Stimulated activated CD4-positive, alpha-beta T cell treated with anti-CD3 and anti-CD28 coated beads, Interleukin-1b, Interleukin-23, amount 100 ng/mL, for 4 hours (primary cell): ENCODE data around the gene HIBADH.

Experiments used
- DNase-seq, 2 donors: peaks; one replicate each; pipeline ENCODE4 v3.0.0-alpha.2; 2020; ENCODE audit warnings: low read depth in 2 of 2

Gene HIBADH

DNA sequence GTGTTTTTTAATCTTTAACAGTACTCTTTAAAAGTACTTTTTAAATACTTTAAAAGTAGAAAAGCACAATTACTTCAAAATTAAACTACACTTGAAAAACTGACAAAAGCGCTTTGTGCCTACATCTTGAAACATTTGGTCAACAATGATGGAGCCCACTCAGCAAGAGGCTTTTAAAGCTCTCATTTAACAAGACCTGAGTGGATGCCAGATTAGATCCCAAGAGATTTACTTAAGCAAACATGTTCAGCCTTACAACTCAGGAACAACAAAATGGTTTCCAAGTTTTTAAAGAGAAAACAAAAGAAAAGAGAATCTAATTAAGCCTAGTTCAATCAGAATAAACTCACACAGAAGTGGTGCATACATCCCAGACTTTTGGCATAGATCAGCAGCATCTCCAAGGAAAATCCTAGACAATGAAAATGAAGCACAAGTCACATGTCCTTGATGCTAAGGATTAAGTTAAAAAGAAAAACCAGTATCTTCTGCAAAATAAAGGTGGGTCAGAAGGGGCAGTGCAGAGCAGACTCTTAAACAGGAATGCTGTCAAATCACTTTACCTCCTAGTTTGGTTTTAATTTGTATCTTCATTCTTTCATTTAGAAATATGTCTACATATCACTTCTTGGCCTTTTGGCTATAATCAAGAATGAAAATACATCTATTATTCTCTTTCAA lies 26.2 kb downstream of the HIBADH start:
- no peak for DNase-seq

DNA sequence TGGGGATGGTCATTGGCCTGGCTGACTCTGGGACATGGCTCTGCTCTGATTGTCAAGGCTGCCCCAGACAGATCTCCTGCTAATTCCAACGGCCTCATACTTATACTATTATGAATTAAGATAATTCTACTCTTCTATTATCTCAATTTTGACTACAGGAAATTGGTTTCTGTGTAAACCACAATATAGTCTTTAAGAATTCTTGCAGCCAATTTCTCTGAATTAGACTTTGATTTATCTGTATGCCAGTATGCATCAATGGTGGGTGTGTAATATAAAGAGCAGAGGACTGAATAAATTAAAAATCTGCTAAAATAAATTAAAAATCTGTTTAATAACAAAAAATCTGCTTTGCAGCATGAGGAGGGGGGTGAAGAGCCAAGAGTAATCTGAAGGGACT lies 27.0 kb downstream of the HIBADH start:
- DNase-seq, result no peak

DNA sequence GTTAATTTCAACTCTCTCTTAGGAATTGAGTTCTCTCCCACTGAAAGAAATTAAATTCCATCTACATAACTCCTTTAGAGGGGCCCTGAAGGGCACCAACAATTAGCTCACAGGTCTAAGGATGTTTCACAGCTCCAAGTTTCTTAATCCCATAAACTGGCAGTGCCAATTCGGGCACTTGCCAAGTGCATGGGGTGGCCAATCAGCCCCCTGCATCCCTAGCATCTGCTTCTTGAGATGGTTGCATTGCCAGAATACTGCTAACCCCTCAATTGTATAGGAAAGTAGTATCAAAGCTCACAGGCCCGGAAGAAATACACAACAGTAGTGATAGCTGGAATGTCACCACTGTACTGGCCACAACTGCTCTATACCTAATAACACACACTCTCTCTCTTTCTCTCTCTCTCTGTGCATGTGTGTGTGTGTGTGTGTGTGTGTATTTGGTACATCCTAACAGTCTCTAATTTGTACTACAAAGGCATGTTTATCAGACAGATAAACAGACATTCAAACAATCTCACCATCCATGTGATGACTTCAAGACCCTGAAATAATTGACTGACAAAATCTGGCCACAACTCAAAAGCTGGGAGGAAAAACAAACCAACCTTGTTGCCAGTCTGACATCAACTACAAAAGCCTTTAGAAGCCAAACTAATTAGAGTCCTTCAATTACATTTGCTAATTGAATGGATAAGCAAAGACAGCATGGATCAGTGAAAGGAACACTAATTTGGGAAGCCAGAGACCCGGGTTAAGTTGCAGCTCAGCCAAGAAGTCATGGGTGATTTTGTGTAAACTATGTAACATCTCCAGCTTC lies 27.8 kb downstream of the HIBADH start:
- DNase-seq, result no peak

DNA sequence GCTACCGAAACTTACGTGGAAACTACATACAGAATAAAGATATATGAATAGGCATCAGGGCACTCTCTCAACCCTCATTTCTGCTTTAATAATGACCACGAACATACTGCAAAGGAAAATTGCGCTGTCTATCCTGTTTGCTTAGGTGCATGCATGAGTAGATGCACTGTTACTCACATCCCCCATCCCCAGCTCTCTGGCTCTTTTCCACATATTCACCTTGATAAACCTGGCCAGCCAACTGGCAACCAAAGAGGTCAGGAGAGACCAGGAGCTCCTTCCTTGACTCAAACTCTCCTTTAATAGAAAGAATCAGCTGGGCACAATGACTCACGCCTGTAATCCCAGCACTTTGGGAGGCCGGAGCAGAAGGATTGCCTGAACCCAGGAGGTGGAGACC lies 29.6 kb downstream of the HIBADH start:
- no peak for DNase-seq

DNA sequence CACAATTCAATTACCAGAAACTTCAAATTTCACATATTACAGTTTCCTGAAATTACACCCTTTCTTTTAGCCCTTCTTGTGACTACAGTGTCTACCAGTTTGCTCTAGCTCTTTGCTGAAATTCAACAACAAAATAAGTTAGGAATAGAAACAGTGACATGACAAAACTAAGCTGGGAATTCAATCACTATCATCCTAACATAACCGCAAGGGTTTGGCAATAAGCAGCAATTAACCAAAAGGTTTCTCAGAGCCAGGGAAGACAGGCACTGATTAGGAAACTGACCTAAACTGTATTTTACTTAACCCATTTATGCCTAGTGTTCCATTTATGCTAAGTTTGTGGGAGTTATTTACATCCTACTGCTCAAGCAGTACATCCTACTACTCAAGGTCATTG lies 31.3 kb downstream of the HIBADH start:
- DNase-seq, result no peak

DNA sequence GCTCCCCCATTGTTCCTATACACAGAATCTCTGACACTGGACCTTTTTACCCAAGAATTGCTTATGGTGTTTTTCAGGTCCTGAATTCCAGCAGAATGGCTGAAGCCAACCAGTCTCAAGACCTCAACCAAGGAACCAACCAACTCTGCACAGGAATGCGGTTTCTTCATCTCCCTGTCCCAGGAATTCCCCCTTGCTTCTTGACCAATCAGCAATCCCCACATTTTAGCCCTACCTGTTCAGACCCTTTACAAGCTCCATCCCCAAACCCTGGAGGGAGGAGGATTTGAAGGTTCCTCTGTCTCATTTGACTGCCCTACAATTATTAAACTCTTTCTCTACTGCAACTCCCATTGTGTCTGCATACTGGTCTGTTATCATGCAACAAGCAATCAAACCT lies 35.5 kb downstream of the HIBADH start:
- no peak for DNase-seq

DNA sequence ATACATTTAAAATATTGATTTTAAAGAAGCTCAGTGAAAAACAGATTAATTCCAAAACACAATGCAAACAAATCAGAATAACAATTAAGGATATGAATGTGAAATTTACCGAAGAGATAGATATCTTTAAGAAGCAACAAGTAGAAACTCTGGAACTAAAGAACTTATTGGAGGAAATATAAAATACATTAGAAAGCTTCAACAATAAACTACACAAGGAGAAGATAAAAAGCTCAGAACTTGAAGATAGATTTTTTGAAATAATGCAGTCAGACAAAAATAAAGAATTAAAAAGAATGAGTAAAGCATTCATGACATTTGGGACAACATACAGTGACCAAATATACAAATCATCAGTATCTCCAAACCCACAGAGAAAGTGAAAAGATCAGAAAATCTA lies 43.2 kb downstream of the HIBADH start:
- DNase-seq, result no peak

DNA sequence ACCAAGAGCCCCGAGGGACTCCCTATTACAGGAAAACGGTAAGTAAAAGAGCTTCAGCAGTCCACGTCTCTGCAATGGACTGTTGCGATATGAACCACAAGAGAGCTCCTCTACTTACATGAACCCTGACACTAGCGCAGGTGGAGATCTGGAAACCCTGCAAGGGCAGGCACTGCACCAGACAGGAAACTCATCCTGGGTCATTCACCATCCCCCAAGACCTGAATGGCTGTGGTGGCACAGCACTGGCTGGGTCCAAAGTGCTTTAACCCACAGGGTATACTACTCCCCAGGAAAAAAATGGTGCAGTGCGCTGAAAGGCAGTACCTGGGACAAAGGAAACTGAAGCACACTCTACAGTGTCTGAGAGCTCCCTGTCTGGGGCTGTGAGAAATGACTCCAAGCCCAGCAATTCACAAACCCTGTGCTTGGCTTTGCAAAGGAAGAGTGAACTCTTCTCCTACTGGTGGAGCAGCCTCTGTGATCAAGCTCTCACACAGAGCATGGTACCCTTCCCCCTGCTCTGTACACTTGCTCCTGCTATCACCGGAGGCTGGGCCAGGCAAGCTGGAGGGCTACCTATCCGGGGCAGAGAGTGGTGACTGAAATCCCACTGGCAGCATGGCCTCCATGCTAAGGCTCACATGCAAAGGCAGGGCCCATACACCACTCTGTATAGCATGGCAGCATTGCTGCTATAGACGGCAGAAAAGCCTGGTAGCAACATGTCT lies 44.9 kb downstream of the HIBADH start:
- DNase-seq, result no peak

DNA sequence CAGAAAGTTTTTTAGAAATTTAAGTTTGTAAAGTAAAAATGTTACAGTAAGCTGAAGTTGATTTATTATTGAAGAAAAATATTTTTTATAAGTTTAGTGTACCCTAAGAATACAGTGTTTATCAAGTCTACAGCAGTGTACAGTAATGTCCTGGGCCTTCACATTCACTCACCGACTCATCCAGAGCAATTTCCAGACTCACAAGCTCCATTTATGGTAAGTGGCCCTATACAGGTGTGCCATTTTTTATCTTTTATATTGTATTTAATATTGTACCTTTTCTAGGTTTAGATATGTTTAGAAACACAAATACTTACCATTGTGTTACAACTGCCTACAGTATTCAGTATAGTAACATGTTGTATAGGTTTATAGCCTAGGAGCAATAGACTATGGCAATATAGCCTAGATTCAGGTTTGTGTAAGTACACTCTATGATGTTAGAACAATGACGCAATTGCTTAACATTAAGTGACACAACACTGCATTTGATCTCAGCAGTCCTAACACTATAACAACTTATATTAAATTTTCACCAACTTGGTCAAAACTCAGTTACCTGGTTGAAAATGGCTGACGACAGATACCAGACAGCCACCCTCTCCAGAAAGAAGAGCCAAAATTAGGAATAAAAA lies 45.7 kb downstream of the HIBADH start:
- DNase-seq, result no peak

DNA sequence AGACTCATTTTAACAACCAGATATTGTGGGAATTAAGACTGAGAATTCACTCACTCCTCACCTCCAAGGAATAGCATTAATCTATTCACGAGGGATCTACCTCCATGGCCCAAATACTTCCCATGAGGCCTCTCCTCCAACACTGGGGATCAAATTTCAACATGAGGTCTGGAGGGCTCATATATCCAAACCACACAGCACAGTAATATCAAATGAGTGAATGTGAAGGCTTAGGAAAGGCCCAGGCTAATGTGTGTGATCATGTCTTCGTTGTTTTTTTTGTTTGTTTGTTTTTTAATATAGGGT lies 46.5 kb downstream of the HIBADH start:
- no peak for DNase-seq

DNA sequence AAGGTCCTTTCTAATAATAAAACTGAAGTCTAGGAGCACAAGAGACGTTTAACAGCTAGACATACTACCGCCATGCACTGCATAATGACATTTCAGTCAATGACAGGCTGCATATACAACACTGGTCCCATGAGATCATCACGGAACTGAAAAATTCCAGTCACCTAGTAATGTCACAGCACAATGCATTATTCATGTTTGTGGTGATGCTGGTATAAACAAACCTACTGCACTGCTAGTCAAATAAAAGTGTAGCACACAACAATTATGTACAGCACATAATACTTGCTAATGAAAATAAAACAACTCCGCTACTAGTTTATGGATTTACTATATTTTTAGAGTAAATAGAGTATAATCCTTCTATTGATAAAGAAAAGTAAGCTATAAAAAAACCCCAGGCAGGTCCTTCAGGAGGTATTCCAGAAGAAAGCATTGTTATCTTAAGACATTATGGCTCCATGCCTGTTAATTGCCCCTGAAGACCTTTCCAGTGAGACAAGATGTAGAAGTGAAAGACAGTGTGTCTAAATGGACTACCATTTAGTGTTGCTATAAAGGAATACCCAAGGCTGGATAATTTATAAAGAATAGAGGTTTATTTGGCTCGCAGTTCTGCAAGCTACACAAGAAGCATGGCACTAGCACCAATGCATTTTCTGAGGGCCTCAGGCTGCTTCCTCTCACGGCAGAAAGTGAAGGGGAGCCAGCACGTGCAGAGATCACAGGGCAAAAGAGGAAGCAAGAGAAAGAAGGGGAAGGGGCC lies 47.1 kb downstream of the HIBADH start:
- DNase-seq, result no peak

DNA sequence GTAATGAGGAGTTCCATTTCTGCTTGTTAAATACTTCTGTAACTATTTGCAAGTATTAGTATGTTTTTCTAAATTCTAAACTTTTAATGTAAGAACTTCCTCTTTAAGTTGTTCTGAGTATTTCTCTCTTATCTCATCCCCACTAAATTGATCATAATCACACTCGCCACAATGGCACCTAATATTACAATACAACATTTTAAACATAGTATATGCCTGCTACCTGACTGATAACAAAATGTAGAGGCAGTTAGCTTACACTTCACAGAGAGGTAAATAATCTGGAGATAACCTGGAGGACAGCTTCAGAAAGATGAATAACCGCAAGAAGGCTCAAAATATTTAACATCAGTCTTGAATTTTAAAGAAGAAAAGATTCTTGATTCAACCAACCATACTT lies 48.6 kb downstream of the HIBADH start:
- DNase-seq, result no peak

DNA sequence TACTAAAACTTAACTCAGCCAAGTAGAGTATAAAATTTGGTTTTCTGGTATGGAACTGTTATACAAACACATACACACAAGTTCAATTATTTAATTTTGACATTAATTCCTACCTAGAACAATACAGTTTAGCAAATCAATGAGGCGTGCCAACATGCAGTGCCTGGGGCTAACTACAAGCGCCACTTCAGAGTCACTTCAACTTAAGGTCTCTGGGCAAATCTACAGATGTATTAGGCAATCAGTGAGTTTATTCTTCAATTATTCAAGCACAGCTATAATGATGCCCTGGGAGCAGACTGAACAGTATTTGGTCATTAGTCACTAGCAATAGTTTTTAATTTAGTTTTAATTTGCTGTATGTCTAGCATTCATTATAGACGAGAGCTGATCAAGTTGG lies 51.6 kb downstream of the HIBADH start:
- no peak for DNase-seq

DNA sequence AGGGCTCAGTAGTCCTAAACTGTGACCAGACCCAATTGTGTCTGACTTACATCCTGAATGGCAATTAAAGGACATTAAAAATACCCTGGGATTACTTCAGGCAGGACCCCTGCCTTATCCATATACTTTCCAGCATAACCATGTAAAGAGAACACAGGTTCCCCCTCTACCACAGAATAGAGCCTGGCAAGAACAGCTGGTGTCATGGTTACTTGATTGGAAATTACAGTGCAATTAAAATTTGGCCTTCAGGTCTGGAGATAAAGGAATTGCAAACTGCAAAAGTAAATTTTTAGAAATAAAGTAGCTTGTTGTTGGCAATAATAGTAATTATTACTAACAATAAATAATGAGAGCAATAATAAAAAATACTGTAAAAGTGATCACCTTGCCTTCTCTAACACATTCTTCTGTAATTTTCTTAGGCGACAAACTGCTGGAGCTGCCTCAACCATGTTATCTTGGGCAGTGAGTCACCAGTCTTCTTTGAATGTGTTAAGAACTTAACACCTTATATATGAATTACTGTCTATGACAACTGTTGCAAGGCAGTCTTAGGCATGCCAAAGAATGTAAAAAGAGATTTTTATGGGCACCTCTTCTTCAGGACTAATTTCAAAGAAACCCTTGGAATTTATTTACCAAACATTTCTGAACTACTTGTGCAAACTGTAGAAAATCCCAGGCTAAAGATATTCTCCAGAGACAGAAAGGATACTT lies 53.7 kb downstream of the HIBADH start:
- DNase-seq, result no peak

DNA sequence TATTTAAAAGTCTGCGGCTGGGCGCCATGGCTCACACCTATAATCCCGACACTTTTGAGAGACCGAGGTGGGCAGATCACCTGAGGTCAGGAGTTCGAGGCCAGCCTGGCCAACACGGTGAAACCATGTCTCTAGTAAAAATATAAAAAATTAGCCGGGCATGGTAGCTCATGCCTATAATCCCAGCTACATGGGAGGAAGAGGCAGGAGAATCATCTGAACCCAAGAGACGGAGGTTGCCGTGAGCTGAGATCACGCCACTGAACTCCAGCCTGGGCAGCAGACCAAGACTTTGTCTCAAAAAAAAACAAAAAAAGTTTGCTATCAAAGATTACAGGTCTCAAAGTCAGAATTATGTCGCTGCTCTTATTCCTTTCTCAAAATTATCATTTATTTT lies 55.5 kb downstream of the HIBADH start:
- no peak for DNase-seq

DNA sequence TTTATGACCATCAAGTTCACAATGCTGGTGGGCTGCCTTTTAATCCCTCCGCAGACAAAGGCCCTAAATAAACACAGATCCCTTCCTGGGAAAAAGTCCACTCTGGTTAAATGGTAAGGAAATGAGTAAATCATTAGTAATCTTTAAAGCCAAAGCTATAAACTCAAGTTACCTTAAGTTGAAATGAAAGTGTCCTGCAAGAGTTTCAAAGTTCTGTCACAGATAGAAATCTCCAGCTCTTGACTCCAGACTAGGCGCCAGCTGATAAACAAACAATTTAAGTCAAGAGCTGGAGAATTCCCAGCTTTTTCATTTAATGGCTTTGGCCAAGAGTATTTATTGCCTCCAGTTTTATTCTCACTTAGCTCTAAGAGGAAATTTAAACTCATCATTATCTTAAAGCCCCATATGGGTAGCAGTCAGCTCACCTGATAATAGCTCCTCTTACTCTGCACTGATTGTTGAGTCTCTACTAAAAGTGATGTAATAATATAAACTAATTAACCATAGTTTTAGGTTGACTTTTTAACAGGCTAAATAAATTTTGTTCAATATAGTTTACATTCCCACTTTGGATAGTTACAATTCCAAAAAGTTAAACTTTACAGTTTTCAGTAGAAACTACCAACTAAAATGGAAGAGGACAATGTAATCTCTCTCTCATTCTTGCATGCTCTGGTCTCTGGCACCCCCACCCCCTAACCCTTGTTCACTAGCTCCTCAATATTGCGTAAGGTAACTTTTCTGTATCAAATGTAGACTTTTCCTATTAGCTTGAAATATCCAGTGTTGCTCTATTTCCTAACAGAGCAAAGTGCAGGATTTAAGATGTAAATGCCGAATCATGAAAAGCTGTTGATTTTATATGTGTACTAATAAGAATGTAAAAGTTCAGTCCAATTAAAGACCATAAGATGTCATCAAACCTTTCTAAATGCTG lies 56.1 kb downstream of the HIBADH start:
- no peak for DNase-seq

DNA sequence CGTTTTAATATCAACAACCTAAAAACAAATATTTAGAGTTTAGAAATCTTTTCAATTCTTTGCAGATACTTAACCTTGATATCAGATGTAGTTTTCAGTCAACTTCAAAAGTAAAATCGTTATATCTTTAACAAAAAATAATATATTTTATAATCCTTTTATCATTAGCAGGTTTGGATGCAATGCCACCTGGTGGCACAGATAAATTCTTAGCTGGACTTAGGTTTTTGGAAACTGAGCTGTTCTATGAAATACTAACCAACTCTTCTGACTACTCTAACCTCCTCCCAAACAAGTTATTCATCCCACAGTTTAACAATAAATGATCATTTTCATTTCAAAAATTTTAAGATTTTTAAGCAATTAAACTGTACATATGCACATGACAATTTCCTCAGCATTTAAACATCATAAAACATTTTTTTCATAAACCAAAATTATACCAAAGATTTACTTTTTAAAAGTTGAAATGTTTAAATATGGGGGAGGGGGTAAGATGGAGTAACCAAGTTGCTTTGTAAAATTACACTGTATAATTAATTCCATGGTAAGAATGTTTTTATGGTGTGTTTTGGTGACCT lies 56.9 kb downstream of the HIBADH start:
- no peak for DNase-seq

DNA sequence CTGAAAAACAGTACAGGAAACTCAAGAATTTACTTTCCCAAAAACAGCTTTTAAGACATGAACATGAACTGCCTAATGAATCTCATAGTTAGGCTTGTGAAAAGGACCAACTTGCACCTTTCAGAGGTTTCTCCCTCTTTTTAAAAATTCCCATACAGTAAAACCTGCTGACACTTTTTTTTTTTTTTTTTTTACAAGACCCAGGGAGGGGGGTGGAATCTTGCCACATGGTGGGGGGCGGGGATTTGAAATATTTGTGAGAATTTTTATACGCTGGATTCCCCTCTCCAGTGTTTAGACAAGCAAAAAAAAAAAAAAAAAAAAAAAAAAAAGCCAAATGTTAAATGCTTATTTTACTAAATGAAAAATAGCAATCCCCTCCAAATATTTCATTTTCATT lies 57.4 kb downstream of the HIBADH start:
- DNase-seq, result no peak

DNA sequence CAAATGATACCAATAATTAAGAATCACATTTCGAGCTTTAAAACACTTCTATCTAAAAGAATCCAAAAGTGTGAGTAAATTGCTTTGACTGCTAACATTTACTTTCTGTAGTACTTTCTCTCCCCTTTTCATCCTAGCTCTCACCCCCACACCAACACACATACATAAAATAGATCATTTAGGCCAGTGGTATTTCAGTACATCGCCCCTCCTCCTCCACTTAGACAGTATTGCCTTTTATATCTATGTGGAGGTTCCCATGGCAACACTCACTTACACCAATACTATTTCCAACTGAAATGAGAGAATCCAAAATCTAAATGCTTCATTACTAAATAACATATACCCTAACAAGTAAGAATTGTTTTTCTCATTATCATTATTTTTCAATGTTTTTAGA lies 58.9 kb downstream of the HIBADH start:
- no peak for DNase-seq

DNA sequence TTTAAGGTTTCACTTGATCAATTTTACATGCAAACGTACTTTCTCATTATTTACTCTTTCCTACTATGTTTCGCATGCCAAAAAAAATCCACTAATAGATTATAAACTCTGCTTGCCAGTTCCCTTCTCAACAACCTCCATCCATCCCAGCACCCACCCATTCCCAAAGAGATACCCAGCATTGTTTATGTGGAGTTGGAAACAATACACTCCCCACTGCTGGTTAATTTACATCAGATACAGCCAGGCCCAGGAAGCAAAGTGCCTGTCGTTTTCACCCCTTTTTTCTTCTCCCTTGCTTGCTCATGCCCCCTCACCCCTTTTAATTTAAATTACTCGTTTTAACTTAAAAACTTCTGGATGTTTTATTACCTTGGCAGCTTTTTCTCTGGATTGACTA lies 59.9 kb downstream of the HIBADH start:
- no peak for DNase-seq
